GM12878 (cell line): Measurements from ENCODE around the gene BIRC7. TPM values are rescaled to one million over a fixed set of nuclear protein-coding genes. Genes with fewer than 3 reads are reported as not detected.

Experiments used
- ATAC-seq: fragments of 200-7000 bp; cut with Tn5 transposase; 3 replicates; pipeline ENCODE4 v1.9.1; 2020; ENCODE audit warnings: mild to moderate bottlenecking, moderate library complexity
- BruUV-seq: library from RNA; stranded (reverse); fragments of 400-500 nt; replicated peaks from 2 replicates; lab custom pipeline; 2021; lab: Mats Ljungman, UMichigan
- CTCF ChIA-PET: fragments of 300-600 bp; sonication (Branson Sonifier 250); formaldehyde crosslinking; extraction: SDS; loops from one replicate; lab custom pipeline; 2021; ENCODE audit warnings: inconsistent platforms; lab: Yijun Ruan, JAX
- POLR2A ChIA-PET: fragments of 350-600 bp; formaldehyde crosslinking; extraction: SDS; loops from one replicate; lab custom pipeline; 2021; ENCODE audit warnings: inconsistent platforms; lab: Charles Lee
- RAD21 ChIA-PET: fragments of 300-600 bp; sonication (Branson Sonifier 250); formaldehyde crosslinking; loops from one replicate; lab custom pipeline; 2023; ENCODE audit warnings: antibody characterized with exemption; ENCODE audit not compliant: unreplicated experiment; lab: Charles Lee
- SMC1A ChIA-PET: fragments of 300-600 bp; sonication (Branson Sonifier 250); formaldehyde crosslinking; loops from one replicate; lab custom pipeline; 2023; ENCODE audit not compliant: unreplicated experiment, uncharacterized antibody; lab: Charles Lee
- DNase-seq: peaks from one replicate; pipeline ENCODE4 v3.0.0-alpha.2; 2011; ENCODE audit warnings: low read depth, low spot score
- FAIRE-seq: peaks from 3 replicates; lab custom pipeline; 2011; peaks lifted over from hg19 to GRCh38; lab: Jason Lieb, UNC
- H2AFZ ChIP-seq: 2 replicates; pipeline ENCODE4 v1.6.0; 2011; ENCODE audit warnings: low read depth, low read length, control low read depth; ENCODE audit not compliant: control insufficient read depth
- H3K27ac ChIP-seq: 2 replicates; pipeline ENCODE4 v1.5.1; 2011; ENCODE audit warnings: control low read depth; ENCODE audit not compliant: control insufficient read depth, insufficient read depth
- H3K27me3 ChIP-seq, 2 experiments: replicated peaks in 1 of 2; 2 replicates each; pipeline versions ENCODE4 v1.6.0 to v1.6.1; 2011; ENCODE audit warnings: low read length in 1 of 2; ENCODE audit not compliant: control insufficient read depth in 2 of 2, insufficient read depth in 2 of 2
- H3K36me3 ChIP-seq, 2 experiments: 2 replicates each; pipeline ENCODE4 v1.5.1; 2011; ENCODE audit warnings: low read length in 1 of 2; ENCODE audit not compliant: control insufficient read depth in 2 of 2, insufficient read depth in 2 of 2
- H3K4me1 ChIP-seq: 2 replicates; pipeline ENCODE4 v1.6.1; 2011; ENCODE audit warnings: mild to moderate bottlenecking, low read length, moderate library complexity, mixed read lengths; ENCODE audit not compliant: control insufficient read depth, insufficient read depth
- H3K4me2 ChIP-seq: 2 replicates; pipeline ENCODE4 v1.6.0; 2011; ENCODE audit warnings: control low read depth; ENCODE audit not compliant: control insufficient read depth, insufficient read depth
- H3K4me3 ChIP-seq: fragments of 200-600 bp; sonication (generic); 2 replicates; pipeline ENCODE4 v1.5.1; 2016
- H3K79me2 ChIP-seq: 2 replicates; pipeline ENCODE4 v1.6.0; 2011; ENCODE audit warnings: low read length; ENCODE audit not compliant: control insufficient read depth, insufficient read depth
- H3K9ac ChIP-seq: 2 replicates; pipeline ENCODE4 v1.8.0; 2011; ENCODE audit warnings: low read length, control low read depth, mixed read lengths; ENCODE audit not compliant: control insufficient read depth, insufficient read depth
- H3K9me3 ChIP-seq: replicated peaks from 3 replicates; pipeline ENCODE4 v1.5.1; 2011; ENCODE audit warnings: mild to moderate bottlenecking, low read length; ENCODE audit not compliant: control insufficient read depth, insufficient read depth
- H4K20me1 ChIP-seq: 2 replicates; pipeline ENCODE4 v1.6.0; 2011; ENCODE audit not compliant: control insufficient read depth, insufficient read depth
- CREB1 ChIP-seq: IDR thresholded peaks from 2 replicates; pipeline ENCODE4 v1.6.1; 2012; ENCODE audit warnings: low read depth, mild to moderate bottlenecking, inconsistent platforms
- EP300 ChIP-seq, 2 experiments: fragments of 150-350 bp in 1 of 2; IDR thresholded peaks; 2 replicates each; pipeline ENCODE4 v1.6.1; 2011 to 2012; ENCODE audit warnings: low read depth in 2 of 2, low read length in 2 of 2, borderline replicate concordance in 1 of 2, improper control_type of control experiment in 1 of 2, inconsistent platforms in 1 of 2; ENCODE audit not compliant: control insufficient read depth in 1 of 2
- FOXM1 ChIP-seq: IDR thresholded peaks from 2 replicates; pipeline ENCODE4 v1.6.1; 2012; ENCODE audit warnings: low read depth, mild to moderate bottlenecking, inconsistent platforms, low read length, moderate library complexity
- LARP7 ChIP-seq: fragments of 450-650 bp; IDR thresholded peaks from 2 replicates; pipeline ENCODE4 v1.6.1; 2017; ENCODE audit warnings: mild to moderate bottlenecking
- NBN ChIP-seq: fragments of 450-650 bp; IDR thresholded peaks from 2 replicates; pipeline ENCODE4 v1.6.1; 2016
- NR2F1 ChIP-seq: fragments of 450-650 bp; conservative IDR thresholded peaks from 2 replicates; pipeline ENCODE4 v1.6.1; 2017; ENCODE audit warnings: mild to moderate bottlenecking
- PAX8 ChIP-seq: fragments of 450-650 bp; IDR thresholded peaks from 2 replicates; pipeline ENCODE4 v1.6.1; 2017; ENCODE audit warnings: mild to moderate bottlenecking, moderate library complexity
- RAD51 ChIP-seq: fragments of 450-650 bp; IDR thresholded peaks from 2 replicates; pipeline ENCODE4 v1.6.1; 2016; ENCODE audit warnings: moderate library complexity, mild to moderate bottlenecking, inconsistent platforms
- RB1 ChIP-seq: fragments of 450-650 bp; formaldehyde crosslinking; IDR thresholded peaks from 2 replicates; pipeline ENCODE4 v1.6.1; 2017; ENCODE audit warnings: mild to moderate bottlenecking, borderline replicate concordance
- RFX5 ChIP-seq: IDR thresholded peaks from 2 replicates; pipeline ENCODE4 v1.6.1; 2011; ENCODE audit warnings: low read depth, low read length, improper control_type of control experiment
- SIN3A ChIP-seq: IDR thresholded peaks from 2 replicates; pipeline ENCODE4 v1.6.1; 2012; ENCODE audit warnings: low read depth, low read length, improper control_type of control experiment
- ZNF217 ChIP-seq: fragments of 450-650 bp; IDR thresholded peaks from 2 replicates; pipeline ENCODE4 v1.6.1; 2017; ENCODE audit warnings: antibody characterized with exemption, mild to moderate bottlenecking
- WGBS: methylation state at CpG from one replicate; pipeline ENCODE4 v1.1.6; 2016; ENCODE audit warnings: low lambda C conversion rate; ENCODE audit not compliant: insufficient replicate concordance, insufficient coverage; ENCODE audit errors: missing lambda C conversion rate; 5-methylcytosine and 5-hydroxymethylcytosine counted together
- in situ Hi-C: fragments of 300-500 bp; cut with MboI; formaldehyde crosslinking; loops from 9 replicates; pipeline ENCODE4 v1.14.3; 2018; ENCODE audit warnings: mixed read lengths
- intact Hi-C: fragments of 100-400 bp; cut with micrococcal nuclease; formaldehyde crosslinking; loops from one replicate; pipeline ENCODE4 v1.14.2; 2022; ENCODE audit not compliant: unreplicated experiment
- polyA plus RNA-seq, 11 experiments: library from polyadenylated mRNA; depleted of rRNA in 4 of 11; unstranded in 6 of 11; stranded (reverse) in 5 of 11; fragments of >200 nt; fragmentation: Nextera tagmentation in 4 of 11; fragmentation: Illumina TruSeq in 1 of 11; extraction: Ambion mirVana in 4 of 11; extraction: Trizol in 1 of 11; gene quantifications; 1 replicate in 1 of 11; 2 replicates in 10 of 11; pipeline versions ENCODE4 v1.2.1 to v1.2.3, GENCODE V29; 2011 to 2016; ENCODE audit warnings: inconsistent platforms in 2 of 11, missing spikeins in 2 of 11, low read depth in 1 of 11
- total RNA-seq, 4 experiments: library from RNA; depleted of rRNA in 3 of 4; stranded (reverse); fragments of >200 nt in 3 of 4; fragmentation: Illumina TruSeq in 1 of 4; extraction: Trizol in 1 of 4; gene quantifications; 2 replicates each; pipeline versions ENCODE4 v1.2.1 to v1.2.3, GENCODE V29; 2013 to 2021
- TF ChIP-seq, protein P1 (sequence below): fragments of 450-650 bp; IDR thresholded peaks from 2 replicates; pipeline ENCODE4 v1.6.1; 2017; ENCODE audit warnings: antibody characterized with exemption, mild to moderate bottlenecking, moderate library complexity
- TF ChIP-seq, protein P2 (sequence below): fragments of 450-650 bp; IDR thresholded peaks from 2 replicates; pipeline ENCODE4 v1.6.1; 2016; ENCODE audit warnings: mild to moderate bottlenecking
- TF ChIP-seq, protein P3 (sequence below): fragments of 450-650 bp; IDR thresholded peaks from 2 replicates; pipeline ENCODE4 v1.6.1; 2018; ENCODE audit warnings: borderline replicate concordance, mild to moderate bottlenecking; ENCODE audit not compliant: partially characterized antibody

BIRC7 gene
- total and polyA plus RNA-seq, 10 of the 15 experiments (the other 5 are each of a cell fraction or from before 2014, with no cell fraction given): 0.31 TPM; not detected in 9

- TF ChIP-seq, protein P1, sequence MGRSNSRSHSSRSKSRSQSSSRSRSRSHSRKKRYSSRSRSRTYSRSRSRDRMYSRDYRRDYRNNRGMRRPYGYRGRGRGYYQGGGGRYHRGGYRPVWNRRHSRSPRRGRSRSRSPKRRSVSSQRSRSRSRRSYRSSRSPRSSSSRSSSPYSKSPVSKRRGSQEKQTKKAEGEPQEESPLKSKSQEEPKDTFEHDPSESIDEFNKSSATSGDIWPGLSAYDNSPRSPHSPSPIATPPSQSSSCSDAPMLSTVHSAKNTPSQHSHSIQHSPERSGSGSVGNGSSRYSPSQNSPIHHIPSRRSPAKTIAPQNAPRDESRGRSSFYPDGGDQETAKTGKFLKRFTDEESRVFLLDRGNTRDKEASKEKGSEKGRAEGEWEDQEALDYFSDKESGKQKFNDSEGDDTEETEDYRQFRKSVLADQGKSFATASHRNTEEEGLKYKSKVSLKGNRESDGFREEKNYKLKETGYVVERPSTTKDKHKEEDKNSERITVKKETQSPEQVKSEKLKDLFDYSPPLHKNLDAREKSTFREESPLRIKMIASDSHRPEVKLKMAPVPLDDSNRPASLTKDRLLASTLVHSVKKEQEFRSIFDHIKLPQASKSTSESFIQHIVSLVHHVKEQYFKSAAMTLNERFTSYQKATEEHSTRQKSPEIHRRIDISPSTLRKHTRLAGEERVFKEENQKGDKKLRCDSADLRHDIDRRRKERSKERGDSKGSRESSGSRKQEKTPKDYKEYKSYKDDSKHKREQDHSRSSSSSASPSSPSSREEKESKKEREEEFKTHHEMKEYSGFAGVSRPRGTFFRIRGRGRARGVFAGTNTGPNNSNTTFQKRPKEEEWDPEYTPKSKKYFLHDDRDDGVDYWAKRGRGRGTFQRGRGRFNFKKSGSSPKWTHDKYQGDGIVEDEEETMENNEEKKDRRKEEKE: no peak
- no peak for TF ChIP-seq LARP7
- no peak for TF ChIP-seq RAD51
- no peak for TF ChIP-seq NBN
- no peak for TF ChIP-seq CREB1
These were observed 45.7 kb upstream of the BIRC7 start (continued) for GRCh38 chr20:63189846-63190559.

- intact Hi-C loops (no loop called here), in situ Hi-C loops (no loop called here)
- Histone ChIP-seq H2AFZ (no peak overlapping the region), H3K27ac (no peak overlapping the region), H3K27me3 (no peaks in the 10 kb centered on the region), H3K79me2 (no peaks in the 10 kb centered on the region), H3K9ac (no peak overlapping the region), H3K9me3 (no peaks in the 10 kb centered on the region), H3K4me3 (no peak overlapping the region), H3K4me1 (no peaks in the 10 kb centered on the region), H4K20me1 (no peaks in the 10 kb centered on the region; the same call in 1 of the 2 replicates), H3K4me2 (no peak overlapping the region), H3K36me3 (peaks cover 0 to 3% of the 10 kb centered on the region in 2 experiments; a peak in 3 of 4 replicates)
- POLR2A ChIA-PET: no interaction called here
- no peak for ATAC-seq
- DNase-seq: no peak
- BruUV-seq: no TSS peak
- whole genome bisulfite sequencing: 83% methylated on average over 16 of the region's 20 CpGs
- SMC1A ChIA-PET: no interaction called here
- CTCF ChIA-PET: no interaction called here
- FAIRE-seq: no peak
- RAD21 ChIA-PET: no interaction called here
- TF ChIP-seq FOXM1 (no peak), ZNF217 (no peak), RAD51 (no peak), PAX8 (no peak), RB1 (no peak), SIN3A (no peak), RFX5 (no peak), NR2F1 (no peak), EP300 (IDR thresholded peaks at IDR 0.05; ENCODE audit: borderline replicate concordance in 1 of 2, control insufficient read depth in 1 of 2, low read depth in 2 of 2, low read length in 2 of 2) (no peak)
- TF ChIP-seq, protein P2, sequence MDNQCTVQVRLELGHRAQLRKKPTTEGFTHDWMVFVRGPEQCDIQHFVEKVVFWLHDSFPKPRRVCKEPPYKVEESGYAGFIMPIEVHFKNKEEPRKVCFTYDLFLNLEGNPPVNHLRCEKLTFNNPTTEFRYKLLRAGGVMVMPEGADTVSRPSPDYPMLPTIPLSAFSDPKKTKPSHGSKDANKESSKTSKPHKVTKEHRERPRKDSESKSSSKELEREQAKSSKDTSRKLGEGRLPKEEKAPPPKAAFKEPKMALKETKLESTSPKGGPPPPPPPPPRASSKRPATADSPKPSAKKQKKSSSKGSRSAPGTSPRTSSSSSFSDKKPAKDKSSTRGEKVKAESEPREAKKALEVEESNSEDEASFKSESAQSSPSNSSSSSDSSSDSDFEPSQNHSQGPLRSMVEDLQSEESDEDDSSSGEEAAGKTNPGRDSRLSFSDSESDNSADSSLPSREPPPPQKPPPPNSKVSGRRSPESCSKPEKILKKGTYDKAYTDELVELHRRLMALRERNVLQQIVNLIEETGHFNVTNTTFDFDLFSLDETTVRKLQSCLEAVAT: no peak
- TF ChIP-seq, protein P3, sequence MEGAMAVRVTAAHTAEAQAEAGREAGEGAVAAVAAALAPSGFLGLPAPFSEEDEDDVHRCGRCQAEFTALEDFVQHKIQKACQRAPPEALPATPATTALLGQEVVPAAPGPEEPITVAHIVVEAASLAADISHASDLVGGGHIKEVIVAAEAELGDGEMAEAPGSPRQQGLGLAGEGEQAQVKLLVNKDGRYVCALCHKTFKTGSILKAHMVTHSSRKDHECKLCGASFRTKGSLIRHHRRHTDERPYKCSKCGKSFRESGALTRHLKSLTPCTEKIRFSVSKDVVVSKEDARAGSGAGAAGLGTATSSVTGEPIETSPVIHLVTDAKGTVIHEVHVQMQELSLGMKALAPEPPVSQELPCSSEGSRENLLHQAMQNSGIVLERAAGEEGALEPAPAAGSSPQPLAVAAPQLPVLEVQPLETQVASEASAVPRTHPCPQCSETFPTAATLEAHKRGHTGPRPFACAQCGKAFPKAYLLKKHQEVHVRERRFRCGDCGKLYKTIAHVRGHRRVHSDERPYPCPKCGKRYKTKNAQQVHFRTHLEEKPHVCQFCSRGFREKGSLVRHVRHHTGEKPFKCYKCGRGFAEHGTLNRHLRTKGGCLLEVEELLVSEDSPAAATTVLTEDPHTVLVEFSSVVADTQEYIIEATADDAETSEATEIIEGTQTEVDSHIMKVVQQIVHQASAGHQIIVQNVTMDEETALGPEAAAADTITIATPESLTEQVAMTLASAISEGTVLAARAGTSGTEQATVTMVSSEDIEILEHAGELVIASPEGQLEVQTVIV: no peak
These were observed 44.9 kb upstream of the BIRC7 start for GRCh38 chr20:63190828-63191227.
